GM11168 (cell line): Measurements from ENCODE around the gene PHC2.
"Not testable (repeated sequence)": the region's sequence is repeated elsewhere in the genome, so short reads cannot be mapped to it uniquely, and the experiment has no call there.

Source experiments
- in situ Hi-C: fragments of 300-500 bp; cut with MboI; formaldehyde crosslinking; loops from one replicate; pipeline ENCODE4 v1.12.0; 2022; ENCODE audit warnings: low sequenced_read_pairs; ENCODE audit not compliant: unreplicated experiment

Gene PHC2

GRCh38 chr1:33322870-33323585 is 107.9 kb downstream of the PHC2 start:
- in situ Hi-C loops, result no loop called here

GRCh38 chr1:33322109-33322508 is 108.8 kb downstream of the PHC2 start:
- in situ Hi-C loops, result no loop called here

- in situ Hi-C loops, result no loop called here
Observed at GRCh38 chr1:33321178-33321577, 109.7 kb downstream of the PHC2 start.

GRCh38 chr1:33320619-33321165 is 110.2 kb downstream of the PHC2 start, which contains the start of gene A3GALT2:
Gene A3GALT2, minus strand, starts transcription at chr1:33321098. Its CDS starts 0 bp downstream, at chr1:33321098.
- in situ Hi-C loops, result no loop called here

GRCh38 chr1:33319949-33320618 is 110.8 kb downstream of the PHC2 start:
- in situ Hi-C loops, result no loop called here

GRCh38 chr1:33319186-33319948 is 111.5 kb downstream of the PHC2 start:
- in situ Hi-C loops, result no loop called here

GRCh38 chr1:33317946-33318345 is 112.9 kb downstream of the PHC2 start:
- in situ Hi-C loops, result no loop called here

GRCh38 chr1:33317354-33317753 is 113.5 kb downstream of the PHC2 start:
- in situ Hi-C loops, result no loop called here

- in situ Hi-C loops, result no loop called here
Observed at GRCh38 chr1:33316601-33317000, 114.3 kb downstream of the PHC2 start.

GRCh38 chr1:33314416-33314815 is 116.5 kb downstream of the PHC2 start:
- in situ Hi-C loops, result no loop called here

GRCh38 chr1:33312413-33312749 is 118.5 kb downstream of the PHC2 start:
- in situ Hi-C loops, result no loop called here

- in situ Hi-C loops, result no loop called here
Observed at GRCh38 chr1:33311706-33312412, 119.0 kb downstream of the PHC2 start.

- in situ Hi-C loops, result no loop called here
Observed at GRCh38 chr1:33310702-33311101, 120.2 kb downstream of the PHC2 start.

GRCh38 chr1:33309351-33309750 is 121.5 kb downstream of the PHC2 start:
- in situ Hi-C loops, result not testable (repeated sequence)

- in situ Hi-C loops, result no loop called here
Observed at GRCh38 chr1:33307494-33307864, 123.4 kb downstream of the PHC2 start.

GRCh38 chr1:33306653-33307493 is 124.0 kb downstream of the PHC2 start:
- in situ Hi-C loops, result no loop called here

- in situ Hi-C loops, result no loop called here
Observed at GRCh38 chr1:33305816-33306652, 124.9 kb downstream of the PHC2 start.

- in situ Hi-C loops, result no loop called here
Observed at GRCh38 chr1:33305016-33305415, 125.9 kb downstream of the PHC2 start.

- in situ Hi-C loops, result no loop called here
Observed at GRCh38 chr1:33302325-33302724, 128.6 kb downstream of the PHC2 start.
